Head of caudate nucleus (tissue), 42 donors: Measurements from ENCODE around the gene HSPBAP1.

ENCODE experiments used
- DNase-seq, 42 donors: peaks; one replicate each; pipeline versions ENCODE4 v3.0.0 to v3.0.0-alpha.2; 2020 to 2021; ENCODE audit warnings: mixed read lengths in 7 of 42
- intact Hi-C: fragments of 100-400 bp; cut with DNase I; formaldehyde crosslinking; loops from one replicate; pipeline ENCODE4 v1.15.0; 2022

HSPBAP1 gene

DNA sequence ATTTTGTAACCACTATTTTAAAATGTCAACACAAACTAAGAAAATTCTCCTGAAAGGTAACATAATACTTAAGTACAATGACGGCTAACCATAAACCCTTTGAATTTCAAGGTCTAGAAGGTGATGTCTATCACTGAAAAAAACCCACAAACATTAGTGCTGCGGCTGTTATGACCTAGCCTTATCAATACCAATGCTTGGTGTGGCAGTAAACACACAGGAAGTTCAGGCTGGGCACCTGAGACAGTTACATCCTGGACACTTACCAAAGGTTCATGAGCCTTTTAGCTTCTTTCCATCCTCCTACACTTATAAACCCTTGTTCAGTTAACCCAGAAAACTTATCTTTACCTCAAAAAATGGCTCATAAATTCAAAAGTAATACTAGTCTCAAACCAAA is 5.8 kb downstream of the HSPBAP1 start:
- intact Hi-C loops, result no loop called here

GRCh38 chr3:122786066-122786465 is 7.6 kb downstream of the HSPBAP1 start:
- intact Hi-C loops, result no loop called here
- no peak for DNase-seq

More for the DNA sequence above, 5.8 kb downstream of the HSPBAP1 start:
- DNase-seq, result no peak

DNA sequence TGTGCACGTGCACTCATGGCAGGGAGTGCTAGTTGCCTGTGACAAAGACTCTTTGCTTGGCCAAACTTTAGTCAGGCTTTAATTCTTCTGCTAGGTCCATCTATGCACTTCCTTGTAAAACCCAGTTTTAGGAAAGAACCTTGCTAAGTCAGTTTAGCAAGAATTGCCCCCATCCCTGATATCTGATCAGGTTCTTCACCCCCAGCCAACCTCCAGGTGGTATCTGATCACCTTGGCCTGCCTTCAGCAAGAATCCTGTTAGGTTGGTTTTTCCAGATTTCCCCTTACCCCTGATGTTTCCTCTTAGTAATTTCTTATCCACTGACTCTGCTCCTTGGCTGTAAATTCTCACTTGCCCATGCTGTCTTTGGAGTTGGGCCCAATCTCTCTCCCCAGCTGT is 8.4 kb downstream of the HSPBAP1 start:
- no peak for DNase-seq
- intact Hi-C loops, result no loop called here

GRCh38 chr3:122784436-122784835 is 9.2 kb downstream of the HSPBAP1 start:
- intact Hi-C loops, result no loop called here
- no peak for DNase-seq

DNA sequence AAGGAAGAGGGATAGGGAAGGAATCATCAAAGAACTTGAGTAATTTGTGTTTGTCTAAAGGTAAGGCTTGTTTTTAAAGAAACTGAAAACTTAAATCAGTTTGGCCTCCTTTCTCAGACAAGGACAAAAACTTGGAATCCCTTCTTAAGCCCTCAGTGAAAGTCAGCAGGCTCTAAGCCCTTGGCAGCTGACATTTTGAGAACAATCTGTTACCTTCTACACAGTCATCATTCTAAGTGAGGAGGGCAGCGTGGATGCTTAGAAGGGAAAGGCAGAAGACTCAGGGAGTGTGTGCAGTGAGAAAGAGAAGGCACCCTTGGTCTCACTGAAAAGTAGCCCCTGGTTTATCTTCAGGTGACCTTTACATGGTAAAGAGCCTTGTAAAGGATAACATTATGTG is 10.8 kb downstream of the HSPBAP1 start:
- no peak for DNase-seq
- intact Hi-C loops, result no loop called here

DNA sequence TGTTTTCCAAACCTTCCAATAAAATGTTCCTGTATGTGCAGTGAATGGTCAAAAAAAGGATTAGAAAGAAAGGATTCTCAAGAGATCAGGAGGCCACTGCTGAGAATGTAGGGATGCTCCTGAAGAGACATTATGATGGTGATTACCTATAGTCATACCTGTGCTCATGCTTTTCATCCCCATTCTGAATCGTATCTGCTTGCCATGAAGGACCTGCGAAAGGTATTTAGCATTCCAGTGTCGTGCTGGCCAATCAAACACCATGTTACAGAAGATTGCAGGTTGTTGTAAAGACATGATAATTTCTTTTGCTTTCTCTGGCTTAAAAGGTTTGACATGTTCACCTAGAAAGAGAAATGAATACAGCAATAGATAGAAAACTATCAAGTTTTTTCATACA is 16.1 kb downstream of the HSPBAP1 start:
- no peak for DNase-seq
- intact Hi-C loops, result no loop called here

DNA sequence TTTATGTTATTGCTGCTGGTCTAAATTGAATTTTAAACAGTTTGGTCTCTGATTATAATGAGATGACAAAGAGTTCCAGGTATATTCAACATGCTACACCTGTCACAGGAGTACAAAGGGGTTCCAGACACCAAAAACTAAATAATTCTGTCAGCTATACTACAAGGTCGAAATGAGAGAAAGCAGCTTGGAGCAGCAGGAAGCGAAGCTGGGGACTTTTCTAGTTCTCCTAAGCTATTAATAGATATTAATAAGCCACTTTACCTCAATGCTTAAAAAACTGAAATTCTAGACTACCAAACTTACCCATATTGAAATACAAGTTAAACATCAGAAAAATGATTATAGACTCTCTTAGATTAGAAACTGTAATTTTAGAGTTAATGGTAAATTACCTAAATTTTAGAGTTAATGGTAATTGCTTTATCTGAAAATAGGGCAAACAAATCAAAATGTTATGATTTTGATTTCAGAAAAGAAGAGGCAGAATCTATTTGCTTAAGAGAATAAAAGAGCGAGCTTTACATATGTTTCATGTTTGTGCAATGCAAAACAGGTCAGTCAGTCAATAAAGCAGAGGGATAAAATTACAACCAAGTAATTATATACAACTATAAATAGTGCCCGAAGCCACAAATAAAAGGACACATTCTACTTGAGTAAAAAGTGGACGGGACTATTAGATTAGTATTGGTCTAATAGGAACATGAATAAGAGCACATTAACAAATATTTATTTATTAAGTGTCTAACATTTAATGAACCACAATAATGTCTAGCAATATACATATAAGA is 16.8 kb downstream of the HSPBAP1 start:
- intact Hi-C loops, result no loop called here
- no peak for DNase-seq

GRCh38 chr3:122774564-122774963 is 19.1 kb downstream of the HSPBAP1 start:
- peak in 2 of 42 donors; percentile 23 to 28 for DNase-seq
- intact Hi-C loops, result no loop called here

- intact Hi-C loops, result no loop called here
- no peak for DNase-seq
These were observed 19.6 kb downstream of the HSPBAP1 start for GRCh38 chr3:122773944-122774509.

- no peak for DNase-seq
- intact Hi-C loops, result no loop called here
These were observed 20.8 kb downstream of the HSPBAP1 start for GRCh38 chr3:122772827-122773226.

DNA sequence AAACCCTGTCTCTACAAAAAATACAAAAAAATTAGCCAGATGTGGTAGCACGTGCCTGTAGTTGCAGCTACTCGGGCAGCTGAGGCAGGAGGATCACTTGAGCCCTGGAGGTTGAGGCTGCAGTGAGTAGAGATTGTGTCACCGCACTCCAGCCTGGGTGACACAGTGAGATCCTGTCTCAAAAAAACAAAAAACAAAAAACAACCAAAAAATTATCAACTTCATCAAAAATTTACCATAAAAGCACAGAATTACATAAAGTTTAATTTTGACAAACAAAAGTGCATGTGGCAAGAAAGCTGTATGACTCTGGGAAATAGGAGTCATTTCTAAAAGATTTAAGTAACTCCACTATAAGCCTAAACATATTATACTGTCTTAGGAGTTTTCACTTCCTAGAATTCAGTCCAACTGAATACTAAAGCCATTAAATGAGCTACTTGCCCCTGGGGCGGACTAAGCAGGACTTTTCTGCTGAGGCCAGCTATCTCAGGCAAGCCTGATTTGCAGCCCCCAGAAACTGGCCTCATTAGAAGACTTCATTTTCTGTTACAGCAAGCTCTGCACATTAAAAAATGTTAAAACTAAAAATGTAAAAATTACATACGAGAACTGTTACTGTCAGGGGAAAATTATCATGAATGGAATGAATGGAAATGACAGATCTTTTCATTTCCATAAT is 23.0 kb downstream of the HSPBAP1 start:
- no peak for DNase-seq
- intact Hi-C loops, result no loop called here

- DNase-seq, result no peak
- intact Hi-C loops, result no loop called here
These were observed 25.9 kb downstream of the HSPBAP1 start for GRCh38 chr3:122767540-122768372.

GRCh38 chr3:122766430-122766829 is 27.2 kb downstream of the HSPBAP1 start:
- intact Hi-C loops, result no loop called here
- DNase-seq, result no peak

DNA sequence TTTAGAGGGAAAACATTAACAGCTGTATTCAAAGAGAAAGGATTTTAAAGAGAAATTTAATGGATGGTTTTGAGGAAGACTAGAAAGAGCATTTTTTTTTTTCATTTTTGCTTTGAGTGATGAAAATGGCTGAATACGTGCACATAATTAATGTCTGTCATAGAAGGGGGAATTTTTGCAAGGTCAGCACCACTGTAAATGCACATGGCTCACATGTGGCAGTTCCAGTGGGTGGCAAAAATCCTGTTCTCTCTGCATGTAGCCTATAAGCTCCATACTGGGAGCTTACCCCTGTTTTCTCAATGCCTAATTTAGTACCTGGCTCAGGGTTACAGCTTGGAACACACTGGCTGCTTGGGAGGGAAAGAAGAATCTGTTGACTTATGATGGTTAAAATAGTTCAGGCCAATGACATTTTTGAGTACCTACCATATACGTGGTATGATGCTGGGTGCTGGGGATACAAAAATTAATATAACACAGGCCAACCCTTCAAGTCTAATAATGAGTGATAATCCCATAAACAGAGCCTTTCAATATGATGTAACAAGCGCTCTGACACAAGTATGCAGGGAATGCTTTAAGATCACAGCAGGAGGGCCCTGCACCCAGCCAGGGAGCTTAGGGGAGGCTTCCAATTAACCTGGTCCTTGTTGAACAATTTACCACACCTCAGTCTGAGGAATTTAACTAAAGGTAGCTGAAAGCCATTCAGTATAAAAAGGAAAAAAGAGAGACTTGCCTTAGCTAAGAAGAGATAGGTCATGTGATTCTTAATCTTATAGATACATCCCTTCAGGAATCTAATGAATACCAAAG is 33.0 kb downstream of the HSPBAP1 start:
- intact Hi-C loops, result no loop called here
- DNase-seq, result no peak

- intact Hi-C loops, result no loop called here
- DNase-seq, result no peak
These were observed 34.6 kb downstream of the HSPBAP1 start for GRCh38 chr3:122758877-122759560.

DNA sequence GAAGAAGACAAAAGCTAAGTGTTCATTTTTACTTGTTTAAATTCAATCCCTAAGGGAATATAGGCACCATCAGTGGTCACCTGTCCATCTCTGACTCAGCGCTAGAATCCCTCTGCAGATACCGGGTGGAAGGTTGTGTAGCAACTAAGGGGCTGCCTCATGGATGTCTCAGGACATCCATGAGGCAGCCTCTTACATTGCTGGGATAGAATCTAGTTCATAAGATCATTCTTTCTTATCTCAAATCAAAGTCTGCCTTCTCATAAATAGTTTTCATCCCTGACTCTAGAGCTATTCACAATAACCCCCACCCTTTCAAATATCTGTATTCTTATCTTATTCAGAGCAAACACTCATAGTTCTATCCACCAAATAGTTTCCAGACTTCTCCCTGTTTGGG is 38.1 kb downstream of the HSPBAP1 start:
- DNase-seq, result no peak
- intact Hi-C loops, result no loop called here

DNA sequence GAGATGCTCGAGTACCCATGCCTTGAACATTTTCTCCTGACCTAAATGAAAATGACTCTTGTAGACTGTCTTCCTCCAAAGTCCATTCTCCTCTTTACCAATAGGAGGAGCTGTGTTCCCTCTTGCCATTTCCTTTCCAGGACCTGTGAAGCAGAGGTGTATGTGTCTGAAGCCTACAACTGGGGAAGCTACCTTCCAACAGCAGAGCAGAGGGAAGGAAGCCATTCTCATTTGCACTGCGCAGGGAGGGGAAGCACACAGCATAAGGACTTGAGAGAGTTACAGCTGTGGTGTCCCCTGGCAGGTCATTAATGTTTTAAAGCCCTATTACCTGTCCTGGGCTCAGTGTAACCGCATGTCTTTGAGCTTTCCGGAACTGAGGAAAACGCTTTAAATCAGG is 38.7 kb downstream of the HSPBAP1 start:
- intact Hi-C loops, result no loop called here
- DNase-seq, result no peak

DNA sequence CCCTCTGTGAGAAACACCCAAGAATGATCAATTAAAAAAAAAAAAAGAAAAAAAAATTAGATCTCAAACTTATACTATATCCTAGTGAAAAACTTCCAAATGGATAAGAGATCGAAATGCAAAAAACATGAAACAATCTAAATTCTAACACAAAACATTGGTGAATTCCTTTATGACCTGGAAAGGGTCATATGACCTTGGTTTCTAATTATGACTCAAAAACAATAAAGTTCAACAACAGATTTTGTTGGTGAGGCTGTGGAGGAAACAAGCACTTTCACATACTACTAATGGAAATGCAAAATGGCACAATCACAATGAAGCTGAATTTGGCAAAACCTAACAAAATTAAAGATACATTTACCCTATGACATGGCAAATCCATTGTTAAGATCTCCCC is 45.3 kb downstream of the HSPBAP1 start:
- no peak for DNase-seq
- intact Hi-C loops, result no loop called here
